B cell (primary cell): ENCODE results near the gene TCERG1L. TPM values are rescaled to one million over a fixed set of nuclear protein-coding genes. Genes with fewer than 3 reads are reported as not detected.

Experiments used
- ATAC-seq: fragments of 200-7000 bp; cut with Tn5 transposase; one replicate; pipeline ENCODE4 v1.10.0; 2021; ENCODE audit warnings: low read depth, mild to moderate bottlenecking, moderate number of reproducible peaks, moderate library complexity
- CTCF ChIA-PET: fragments of 350-600 bp; sonication (Branson Sonifier 250); formaldehyde crosslinking; loops from one replicate; lab custom pipeline; 2021; ENCODE audit warnings: antibody characterized with exemption, inconsistent platforms; lab: Charles Lee
- POLR2A ChIA-PET: fragments of 350-600 bp; sonication (Branson Sonifier 250); formaldehyde crosslinking; loops from one replicate; lab custom pipeline; 2021; ENCODE audit warnings: antibody characterized with exemption; lab: Charles Lee
- DNase-seq: peaks from one replicate; pipeline ENCODE4 v3.0.0; 2013
- H2AFZ ChIP-seq: 2 replicates; pipeline ENCODE4 v1.6.1; 2012; ENCODE audit warnings: mild to moderate bottlenecking, low read depth, low read length; ENCODE audit not compliant: insufficient read depth, poor library complexity, severe bottlenecking
- H3K27ac ChIP-seq, 2 donors: 1 replicate in 1 of 2; 2 replicates in 1 of 2; pipeline ENCODE4 v1.5.1; 2012 to 2013; ENCODE audit warnings: low read length in 2 of 2, mild to moderate bottlenecking in 2 of 2, moderate library complexity in 1 of 2
- H3K27me3 ChIP-seq, 4 experiments: fragments of 200-600 bp in 1 of 4; sonication (generic) in 1 of 4; replicated peaks in 1 of 4; 1 replicate in 2 of 4; 2 replicates in 2 of 4; pipeline versions ENCODE4 v1.6.1 to v1.7.0; 2013 to 2016; ENCODE audit warnings: low read length in 3 of 4, mild to moderate bottlenecking in 2 of 4, mixed read lengths in 1 of 4, moderate library complexity in 1 of 4; ENCODE audit not compliant: insufficient read depth in 4 of 4, control insufficient read depth in 3 of 4; ENCODE audit errors: control extremely low read depth in 1 of 4
- H3K36me3 ChIP-seq, 2 experiments: replicated peaks in 1 of 2; 1 replicate in 1 of 2; 2 replicates in 1 of 2; pipeline versions ENCODE4 v1.6.1 to v1.7.1; 2013; ENCODE audit warnings: low read length in 1 of 2; ENCODE audit not compliant: insufficient read depth in 2 of 2, control insufficient read depth in 1 of 2; ENCODE audit errors: control extremely low read depth in 1 of 2, extremely low read depth in 1 of 2
- H3K4me1 ChIP-seq, 2 donors: fragments of 200-600 bp in 1 of 2; sonication (generic) in 1 of 2; 1 replicate in 1 of 2; 2 replicates in 1 of 2; pipeline versions ENCODE4 v1.5.1 to v1.6.1; 2013 to 2017; ENCODE audit warnings: low read length in 2 of 2; ENCODE audit not compliant: control insufficient read depth in 2 of 2, insufficient read depth in 2 of 2
- H3K4me2 ChIP-seq: replicated peaks from 2 replicates; pipeline ENCODE3; 2012; ENCODE audit warnings: mild to moderate bottlenecking, low read depth, low read length; ENCODE audit not compliant: poor library complexity, severe bottlenecking
- H3K4me3 ChIP-seq, 5 experiments: fragments of 200-600 bp in 1 of 5; sonication (generic) in 1 of 5; 1 replicate in 3 of 5; 2 replicates in 2 of 5; pipeline versions ENCODE4 v1.5.1 to v1.7.0; 2011 to 2016; ENCODE audit warnings: low read length in 4 of 5, mild to moderate bottlenecking in 4 of 5, low read depth in 2 of 5, control low read depth in 1 of 5, moderate library complexity in 1 of 5; ENCODE audit not compliant: insufficient read depth in 1 of 5; ENCODE audit errors: control extremely low read depth in 1 of 5, extremely low read depth in 1 of 5
- H3K79me2 ChIP-seq: fragments of 200-600 bp; sonication (generic); one replicate; pipeline ENCODE4 v1.6.0; 2016; ENCODE audit warnings: low read length; ENCODE audit not compliant: control insufficient read depth, insufficient read depth
- H3K9ac ChIP-seq: fragments of 200-600 bp; sonication (generic); 2 replicates; pipeline ENCODE4 v1.6.1; 2017; ENCODE audit warnings: mild to moderate bottlenecking, low read length, moderate library complexity
- H3K9me3 ChIP-seq, 3 donors: one replicate each; pipeline versions ENCODE4 v1.6.1 to v1.7.1; 2013; ENCODE audit warnings: low read length in 2 of 3; ENCODE audit not compliant: control insufficient read depth in 2 of 3, insufficient read depth in 1 of 3; ENCODE audit errors: control extremely low read depth in 1 of 3
- H4K20me1 ChIP-seq: 2 replicates; pipeline ENCODE4 v1.6.0; 2012; ENCODE audit warnings: mild to moderate bottlenecking, low read length; ENCODE audit not compliant: insufficient read depth, control insufficient read depth, poor library complexity, severe bottlenecking
- H3K27ac Mint-ChIP-seq: one replicate; pipeline ENCODE4 v1.8.0; 2021; ENCODE audit warnings: mixed read lengths
- H3K27me3 Mint-ChIP-seq: one replicate; pipeline ENCODE4 v1.8.0; 2021; ENCODE audit warnings: mixed read lengths
- H3K4me1 Mint-ChIP-seq: one replicate; pipeline ENCODE4 v1.8.0; 2021; ENCODE audit warnings: mixed read lengths
- H3K4me3 Mint-ChIP-seq: one replicate; pipeline ENCODE4 v1.8.0; 2021; ENCODE audit warnings: mixed read lengths
- H3K9me3 Mint-ChIP-seq: one replicate; pipeline ENCODE4 v1.8.0; 2022; ENCODE audit warnings: mixed read lengths; ENCODE audit not compliant: insufficient read depth
- EZH2 ChIP-seq: IDR thresholded peaks from 2 replicates; pipeline ENCODE4 v1.6.1; 2012; ENCODE audit warnings: borderline replicate concordance, low read depth, mild to moderate bottlenecking, moderate library complexity, low read length; ENCODE audit not compliant: insufficient read depth, poor library complexity, severe bottlenecking
- WGBS: methylation state at CpG from one replicate; pipeline ENCODE4 v1.1.5; 2013; ENCODE audit warnings: missing lambda C conversion rate; ENCODE audit not compliant: insufficient coverage; 5-methylcytosine and 5-hydroxymethylcytosine counted together
- intact Hi-C: fragments of 100-400 bp; cut with micrococcal nuclease; formaldehyde crosslinking; loops from one replicate; pipeline ENCODE4 v1.10.0; 2022
- polyA plus RNA-seq: library from polyadenylated mRNA; depleted of rRNA; stranded (reverse); fragments of >200 nt; gene quantifications from 2 replicates; pipeline ENCODE4 v1.2.3, GENCODE V29; 2012
- total RNA-seq, 2 donors: library from RNA; stranded (reverse); fragments of 120-200 nt in 1 of 2; gene quantifications; 1 replicate in 1 of 2; 2 replicates in 1 of 2; pipeline versions ENCODE4 v1.2.3 to v1.2.4, GENCODE V29; 2013 to 2022
- TF ChIP-seq, protein P1 (sequence below): fragments of 200-600 bp; IDR thresholded peaks from one replicate; pipeline ENCODE4 v1.8.0; 2022; ENCODE audit warnings: antibody characterized with exemption, mild to moderate bottlenecking

The TCERG1L gene
- total and polyA plus RNA-seq, 2 donors (not counting 1 experiment from before 2014, with no cell fraction given) = 0.10 TPM; not detected in 1

DNA sequence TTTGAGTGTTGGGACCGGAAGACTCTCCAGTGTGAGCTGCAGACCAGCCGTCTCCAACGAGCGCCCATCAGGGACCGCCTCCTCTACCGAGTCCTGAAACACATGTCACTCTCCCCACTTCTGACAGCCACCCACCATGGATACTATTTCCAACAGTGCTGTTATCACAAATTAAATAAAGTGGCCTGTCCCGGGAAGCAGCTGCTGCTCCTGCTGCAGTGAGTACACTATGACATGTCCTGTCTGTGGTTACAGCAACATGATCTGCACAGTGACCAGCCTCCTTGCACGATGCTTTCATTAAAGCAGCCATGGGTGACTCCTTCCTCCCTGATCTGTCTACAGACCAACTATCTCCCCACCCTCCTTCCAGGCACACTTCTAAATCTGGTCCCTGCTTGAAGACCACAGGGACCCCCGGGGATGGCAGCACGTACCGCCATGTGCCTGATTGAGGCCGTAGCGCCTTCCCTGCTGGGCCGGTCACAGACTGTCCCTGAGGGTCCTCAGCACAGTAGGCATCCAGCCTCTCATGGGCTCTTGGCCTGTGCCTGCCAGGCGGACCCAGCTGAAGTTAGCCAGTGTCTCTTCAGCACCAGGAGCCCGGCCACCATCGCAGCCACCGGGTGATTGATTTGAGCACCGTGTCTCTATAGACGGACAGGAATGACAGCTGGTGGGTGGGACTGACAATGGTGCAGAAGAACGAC lies 58.8 kb downstream of the TCERG1L start:
- Histone ChIP-seq H3K79me2 (no peaks in the 10 kb centered on the region), H3K9me3 (peaks cover 0 to 5% (median 0%) of the 10 kb centered on the region in 3 donors), H3K4me2 (no peak overlapping the region), H4K20me1 (no peaks in the 10 kb centered on the region), H3K27ac (no peak overlapping the region), H3K4me3 (no peak overlapping the region), H3K4me1 (no peaks in the 10 kb centered on the region), H2AFZ (no peak overlapping the region), H3K36me3 (no peaks in the 10 kb centered on the region), H3K9ac (no peak overlapping the region), H3K27me3 (no peaks in the 10 kb centered on the region)
- no peaks in the 10 kb centered on the region for H3K27me3 Mint-ChIP-seq
- no peak overlapping the region for H3K27ac Mint-ChIP-seq
- no peak overlapping the region for H3K4me3 Mint-ChIP-seq
- ChIA-PET POLR2A (no interaction called here), CTCF (no interaction called here)
- WGBS = 92% methylated on average over 21 of the region's 21 CpGs
- no peak for TF ChIP-seq EZH2
- TF ChIP-seq, protein P1, sequence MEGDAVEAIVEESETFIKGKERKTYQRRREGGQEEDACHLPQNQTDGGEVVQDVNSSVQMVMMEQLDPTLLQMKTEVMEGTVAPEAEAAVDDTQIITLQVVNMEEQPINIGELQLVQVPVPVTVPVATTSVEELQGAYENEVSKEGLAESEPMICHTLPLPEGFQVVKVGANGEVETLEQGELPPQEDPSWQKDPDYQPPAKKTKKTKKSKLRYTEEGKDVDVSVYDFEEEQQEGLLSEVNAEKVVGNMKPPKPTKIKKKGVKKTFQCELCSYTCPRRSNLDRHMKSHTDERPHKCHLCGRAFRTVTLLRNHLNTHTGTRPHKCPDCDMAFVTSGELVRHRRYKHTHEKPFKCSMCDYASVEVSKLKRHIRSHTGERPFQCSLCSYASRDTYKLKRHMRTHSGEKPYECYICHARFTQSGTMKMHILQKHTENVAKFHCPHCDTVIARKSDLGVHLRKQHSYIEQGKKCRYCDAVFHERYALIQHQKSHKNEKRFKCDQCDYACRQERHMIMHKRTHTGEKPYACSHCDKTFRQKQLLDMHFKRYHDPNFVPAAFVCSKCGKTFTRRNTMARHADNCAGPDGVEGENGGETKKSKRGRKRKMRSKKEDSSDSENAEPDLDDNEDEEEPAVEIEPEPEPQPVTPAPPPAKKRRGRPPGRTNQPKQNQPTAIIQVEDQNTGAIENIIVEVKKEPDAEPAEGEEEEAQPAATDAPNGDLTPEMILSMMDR = no peak
- no peak for DNase-seq
- no peaks in the 10 kb centered on the region for H3K4me1 Mint-ChIP-seq
- no peaks in the 10 kb centered on the region for H3K9me3 Mint-ChIP-seq
- intact Hi-C loops = no loop called here
- no peak for ATAC-seq

DNA sequence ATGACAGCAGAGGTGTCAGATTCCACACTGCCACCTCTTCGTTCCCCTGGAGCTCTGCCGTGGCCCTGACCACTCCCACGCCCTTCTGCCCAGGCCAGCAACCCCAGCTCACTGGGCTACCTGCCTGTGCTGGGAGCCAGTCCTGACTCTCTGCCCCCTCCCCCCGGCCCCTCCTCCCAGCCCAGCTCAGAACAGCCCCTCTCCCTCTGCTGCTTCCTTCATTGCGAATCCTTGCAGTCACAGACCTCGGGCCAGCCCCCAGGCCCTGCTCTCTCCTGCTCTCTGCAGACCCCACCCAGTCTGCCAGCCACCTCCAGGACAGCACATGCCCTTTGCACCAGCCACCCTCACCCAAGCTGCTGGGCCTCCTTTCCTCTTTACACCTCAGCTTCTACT lies 60.4 kb downstream of the TCERG1L start:
- Histone ChIP-seq H3K79me2 (no peaks in the 10 kb centered on the region), H3K4me2 (no peak overlapping the region), H3K27ac (no peak overlapping the region), H3K27me3 (no peaks in the 10 kb centered on the region), H3K9me3 (peaks cover 0 to 6% (median 0%) of the 10 kb centered on the region in 3 donors), H3K4me1 (no peaks in the 10 kb centered on the region), H3K4me3 (no peak overlapping the region), H4K20me1 (no peaks in the 10 kb centered on the region), H3K9ac (no peak overlapping the region), H2AFZ (no peak overlapping the region), H3K36me3 (no peaks in the 10 kb centered on the region)
- 28% methylated on average over 6 of the region's 6 CpGs for WGBS
- Mint-ChIP-seq H3K27me3 (no peaks in the 10 kb centered on the region), H3K27ac (no peak overlapping the region), H3K4me1 (no peaks in the 10 kb centered on the region), H3K4me3 (no peak overlapping the region), H3K9me3 (no peaks in the 10 kb centered on the region)
- ATAC-seq = no peak
- no peak for TF ChIP-seq EZH2
- TF ChIP-seq, protein P1 = no peak
- DNase-seq = no peak
- ChIA-PET POLR2A (no interaction called here), CTCF (no interaction called here)
- intact Hi-C loops = no loop called here
